BLaER1 treated with 17β-estradiol and CSF1 and Interleukin-3, amounts not matched to agents 10 nM and 100 nM (cell line): ENCODE data around the gene NLGN1.

ENCODE experiments used
- H3K27ac ChIP-seq, 11 experiments: shearing (Covaris generic); formaldehyde crosslinking; 2 replicates each; pipeline ENCODE4 v1.8.1; 2022
- H3K27me3 ChIP-seq, 11 experiments: shearing (Covaris generic); formaldehyde crosslinking; 2 replicates each; pipeline ENCODE4 v1.8.1; 2022
- H3K36me3 ChIP-seq, 11 experiments: shearing (Covaris generic); formaldehyde crosslinking; 2 replicates each; pipeline ENCODE4 v1.8.1; 2022
- H3K4me1 ChIP-seq, 10 experiments: shearing (Covaris generic); formaldehyde crosslinking; 2 replicates each; pipeline ENCODE4 v1.8.1; 2022
- H3K4me2 ChIP-seq, 11 experiments: shearing (Covaris generic); formaldehyde crosslinking; 2 replicates each; pipeline ENCODE4 v1.8.1; 2022
- H3K4me3 ChIP-seq, 10 experiments: shearing (Covaris generic); formaldehyde crosslinking; 2 replicates each; pipeline ENCODE4 v1.8.1; 2022
- H3K9ac ChIP-seq, 11 experiments: shearing (Covaris generic); formaldehyde crosslinking; 2 replicates each; pipeline ENCODE4 v1.8.1; 2022
- H3K9me3 ChIP-seq, 11 experiments: shearing (Covaris generic); formaldehyde crosslinking; replicated peaks in 1 of 11; 2 replicates each; pipeline ENCODE4 v1.8.1; 2022
- H4K20me1 ChIP-seq, 11 experiments: shearing (Covaris generic); formaldehyde crosslinking; 2 replicates each; pipeline ENCODE4 v1.8.1; 2022
- Cebpa-rat ChIP-seq, 11 experiments: shearing (Covaris generic); IDR thresholded peaks; 2 replicates each; pipeline ENCODE4 v1.8.1; 2022

NLGN1 gene

GRCh38 chr3:173463250-173463649, 65.7 kb downstream of the NLGN1 start:
- Histone ChIP-seq H3K4me3 (no peak overlapping the region), H3K9me3 (no peaks in the 10 kb centered on the region), H3K9ac (no peak overlapping the region), H3K36me3 (no peaks in the 10 kb centered on the region), H4K20me1 (no peaks in the 10 kb centered on the region), H3K27me3 (no peaks in the 10 kb centered on the region), H3K4me2 (no peak overlapping the region), H3K27ac (no peak overlapping the region), H3K4me1 (no peaks in the 10 kb centered on the region)
- no peak for TF ChIP-seq Cebpa-rat (IDR thresholded peaks at IDR 0.05)

GRCh38 chr3:173465112-173465511, 67.6 kb downstream of the NLGN1 start:
- Histone ChIP-seq H3K4me2 (no peak overlapping the region), H3K27ac (no peak overlapping the region), H3K9me3 (no peaks in the 10 kb centered on the region), H3K27me3 (no peaks in the 10 kb centered on the region), H4K20me1 (no peaks in the 10 kb centered on the region), H3K36me3 (no peaks in the 10 kb centered on the region), H3K4me3 (no peak overlapping the region), H3K4me1 (no peaks in the 10 kb centered on the region), H3K9ac (no peak overlapping the region)
- TF ChIP-seq Cebpa-rat (IDR thresholded peaks at IDR 0.05) = no peak

GRCh38 chr3:173465898-173466678, 68.5 kb downstream of the NLGN1 start:
- Histone ChIP-seq H4K20me1 (no peaks in the 10 kb centered on the region), H3K36me3 (no peaks in the 10 kb centered on the region), H3K4me1 (no peaks in the 10 kb centered on the region), H3K27ac (no peak overlapping the region), H3K9me3 (no peaks in the 10 kb centered on the region), H3K27me3 (no peaks in the 10 kb centered on the region), H3K4me2 (no peak overlapping the region), H3K9ac (no peak overlapping the region), H3K4me3 (no peak overlapping the region)
- no peak for TF ChIP-seq Cebpa-rat (IDR thresholded peaks at IDR 0.05)

- no peak overlapping the region for H3K4me3 ChIP-seq
- no peaks in the 10 kb centered on the region for H3K27me3 ChIP-seq
- no peaks in the 10 kb centered on the region for H4K20me1 ChIP-seq
- H3K27ac ChIP-seq = no peak overlapping the region
- TF ChIP-seq Cebpa-rat (IDR thresholded peaks at IDR 0.05) = no peak
- no peaks in the 10 kb centered on the region for H3K36me3 ChIP-seq
- no peaks in the 10 kb centered on the region for H3K9me3 ChIP-seq
- H3K9ac ChIP-seq = no peak overlapping the region
- no peak overlapping the region for H3K4me2 ChIP-seq
- H3K4me1 ChIP-seq = no peaks in the 10 kb centered on the region
These were observed 70.0 kb downstream of the NLGN1 start for GRCh38 chr3:173467501-173467900.

- no peak overlapping the region for H3K27ac ChIP-seq
- H3K4me2 ChIP-seq = no peak overlapping the region
- no peaks in the 10 kb centered on the region for H3K27me3 ChIP-seq
- H3K9ac ChIP-seq = no peak overlapping the region
- no peak overlapping the region for H3K4me3 ChIP-seq
- TF ChIP-seq Cebpa-rat (IDR thresholded peaks at IDR 0.05) = no peak
- H3K36me3 ChIP-seq = no peaks in the 10 kb centered on the region
- H4K20me1 ChIP-seq = no peaks in the 10 kb centered on the region
- no peaks in the 10 kb centered on the region for H3K4me1 ChIP-seq
- H3K9me3 ChIP-seq = no peaks in the 10 kb centered on the region
These were observed 75.7 kb downstream of the NLGN1 start for GRCh38 chr3:173473237-173473636.

- TF ChIP-seq Cebpa-rat (IDR thresholded peaks at IDR 0.05) = no peak
- H3K4me3 ChIP-seq = no peak overlapping the region
- no peak overlapping the region for H3K9ac ChIP-seq
- H3K4me2 ChIP-seq = no peak overlapping the region
- H3K27ac ChIP-seq = no peak overlapping the region
- no peaks in the 10 kb centered on the region for H3K9me3 ChIP-seq
- H3K27me3 ChIP-seq = no peaks in the 10 kb centered on the region
- H4K20me1 ChIP-seq = no peaks in the 10 kb centered on the region
- no peaks in the 10 kb centered on the region for H3K4me1 ChIP-seq
- no peaks in the 10 kb centered on the region for H3K36me3 ChIP-seq
These were observed 81.8 kb downstream of the NLGN1 start for GRCh38 chr3:173479301-173479700.

GRCh38 chr3:173501931-173502489, 104.5 kb downstream of the NLGN1 start:
- Histone ChIP-seq H3K9me3 (no peaks in the 10 kb centered on the region), H3K4me1 (no peaks in the 10 kb centered on the region), H3K9ac (no peak overlapping the region), H3K36me3 (no peaks in the 10 kb centered on the region), H4K20me1 (no peaks in the 10 kb centered on the region), H3K27me3 (no peaks in the 10 kb centered on the region), H3K4me3 (no peak overlapping the region), H3K4me2 (no peak overlapping the region), H3K27ac (no peak overlapping the region)
- no peak for TF ChIP-seq Cebpa-rat (IDR thresholded peaks at IDR 0.05)

- no peak for TF ChIP-seq Cebpa-rat (IDR thresholded peaks at IDR 0.05)
- H4K20me1 ChIP-seq = no peaks in the 10 kb centered on the region
- H3K36me3 ChIP-seq = no peaks in the 10 kb centered on the region
- no peaks in the 10 kb centered on the region for H3K27me3 ChIP-seq
- H3K4me3 ChIP-seq = no peak overlapping the region
- no peak overlapping the region for H3K27ac ChIP-seq
- H3K9me3 ChIP-seq = no peaks in the 10 kb centered on the region
- no peak overlapping the region for H3K9ac ChIP-seq
- no peak overlapping the region for H3K4me2 ChIP-seq
- no peaks in the 10 kb centered on the region for H3K4me1 ChIP-seq
These were observed 105.5 kb downstream of the NLGN1 start for GRCh38 chr3:173502983-173503568.

- H3K27ac ChIP-seq = no peak overlapping the region
- no peak overlapping the region for H3K9ac ChIP-seq
- no peaks in the 10 kb centered on the region for H3K9me3 ChIP-seq
- no peaks in the 10 kb centered on the region for H4K20me1 ChIP-seq
- TF ChIP-seq Cebpa-rat (IDR thresholded peaks at IDR 0.05) = no peak
- H3K36me3 ChIP-seq = no peaks in the 10 kb centered on the region
- no peak overlapping the region for H3K4me3 ChIP-seq
- no peaks in the 10 kb centered on the region for H3K27me3 ChIP-seq
- H3K4me2 ChIP-seq = no peak overlapping the region
- H3K4me1 ChIP-seq = no peaks in the 10 kb centered on the region
These were observed 113.0 kb downstream of the NLGN1 start for GRCh38 chr3:173510565-173510964.

GRCh38 chr3:173513123-173513522, 115.6 kb downstream of the NLGN1 start:
- Histone ChIP-seq H3K4me1 (no peaks in the 10 kb centered on the region), H3K36me3 (no peaks in the 10 kb centered on the region), H4K20me1 (no peaks in the 10 kb centered on the region), H3K27me3 (no peaks in the 10 kb centered on the region), H3K4me3 (no peak overlapping the region), H3K27ac (no peak overlapping the region), H3K9me3 (no peaks in the 10 kb centered on the region), H3K9ac (no peak overlapping the region), H3K4me2 (no peak overlapping the region)
- TF ChIP-seq Cebpa-rat (IDR thresholded peaks at IDR 0.05) = no peak
